Sigmoid colon (tissue), 7 donors: ENCODE results near the gene GARNL3. TPM values are rescaled to one million over a fixed set of nuclear protein-coding genes. Genes with fewer than 3 reads are reported as not detected.

ENCODE experiments used
- DNase-seq: peaks from one replicate; pipeline ENCODE4 v3.0.0-alpha.2; 2019
- H3K27ac ChIP-seq, 4 donors: fragments of 200-600 bp; sonication (generic); one replicate each; pipeline ENCODE4 v1.5.1; 2016 to 2019; ENCODE audit warnings: mild to moderate bottlenecking in 1 of 4
- H3K27me3 ChIP-seq, 3 donors: fragments of 200-600 bp; sonication (generic); one replicate each; pipeline ENCODE4 v1.5.1; 2019; ENCODE audit warnings: mild to moderate bottlenecking in 1 of 3
- H3K36me3 ChIP-seq, 4 donors: fragments of 200-600 bp; sonication (generic); one replicate each; pipeline ENCODE4 v1.5.1; 2016 to 2019
- H3K4me1 ChIP-seq, 4 donors: fragments of 200-600 bp; sonication (generic); one replicate each; pipeline ENCODE4 v1.5.1; 2017 to 2019
- H3K4me3 ChIP-seq, 4 donors: fragments of 200-600 bp; sonication (generic); one replicate each; pipeline ENCODE4 v1.5.1; 2017 to 2019; ENCODE audit warnings: mild to moderate bottlenecking in 2 of 4, moderate library complexity in 1 of 4
- H3K9me3 ChIP-seq, 4 donors: fragments of 200-600 bp in 3 of 4; sonication (generic) in 3 of 4; one replicate each; pipeline versions ENCODE4 v1.5.1 to v1.6.1; 2013 to 2019
- CTCF ChIP-seq, 4 experiments: fragments of 450-650 bp in 3 of 4; fragments of 200-600 bp in 1 of 4; IDR thresholded peaks; one replicate each; pipeline ENCODE4 v1.5.1; 2016 to 2019; ENCODE audit warnings: antibody characterized with exemption in 4 of 4, mild to moderate bottlenecking in 3 of 4, moderate library complexity in 2 of 4
- EP300 ChIP-seq, 4 donors: sonication (generic); formaldehyde crosslinking; IDR thresholded peaks; one replicate each; pipeline ENCODE4 v1.6.1; 2017; ENCODE audit warnings: antibody characterized with exemption in 4 of 4
- POLR2A ChIP-seq, 2 donors: fragments of 450-650 bp; IDR thresholded peaks; one replicate each; pipeline ENCODE4 v1.6.1; 2016; ENCODE audit warnings: antibody characterized with exemption in 2 of 2, mild to moderate bottlenecking in 2 of 2, moderate library complexity in 2 of 2
- POLR2AphosphoS5 ChIP-seq, 4 donors: sonication (generic); formaldehyde crosslinking; IDR thresholded peaks; one replicate each; pipeline ENCODE4 v1.6.1; 2017; ENCODE audit warnings: antibody characterized with exemption in 4 of 4
- WGBS, 2 donors: extraction: QIAGEN DNeasy Blood & Tissue Kit; methylation state at CpG; one replicate each; pipeline ENCODE4 v1.1.7; 2013; 5-methylcytosine and 5-hydroxymethylcytosine counted together
- intact Hi-C: fragments of 100-400 bp; cut with DNase I; formaldehyde crosslinking; loops from one replicate; pipeline ENCODE4 v1.15.1; 2023
- polyA plus RNA-seq, 3 donors: library from polyadenylated mRNA; stranded (reverse); fragments of 200-250 nt; gene quantifications; one replicate each; pipeline ENCODE4 v1.2.3, GENCODE V29; 2013
- total RNA-seq, 4 donors: library from RNA; depleted of rRNA; stranded (reverse); fragments of >200 nt; gene quantifications; one replicate each; pipeline ENCODE4 v1.1.0, GENCODE V29; 2016
- donor health status: healthy with polysubstance abuse.
- donor health status: Bipolar disorder and iron deficiency.
- donor health status: healthy.

The GARNL3 gene
- total and polyA plus RNA-seq, 7 donors, result 0.92 to 28.0 (median 10.2) TPM

GRCh38 chr9:127396808-127397645, 132.5 kb downstream of the GARNL3 start, which contains the start of gene SLC2A8:
Gene SLC2A8, plus strand, starts transcription at chr9:127397169. Its CDS starts 62 bp downstream, at chr9:127397231.
- 1% methylated on average over 87 of the region's 87 CpGs for WGBS, 2 donors
- peak; percentile 100 for DNase-seq
- intact Hi-C loops, result loop anchor here (1.0 to 5.0 kb wide), 3 partner anchors 54 to 172 kb away; partner anchors contain the start of genes LRSAM1 and RPL12
- Histone ChIP-seq H3K36me3 (peaks cover 0 to 24% (median 10%) of the 10 kb centered on the region in 4 donors), H3K27ac (peak within 1 kb of the TSS; percentile 92 to 98 (median 95)), H3K4me1 (peaks cover 0 to 52% (median 29%) of the 10 kb centered on the region in 4 donors), H3K9me3 (no peaks in the 10 kb centered on the region), H3K27me3 (no peaks in the 10 kb centered on the region), H3K4me3 (peak within 1 kb of the TSS; percentile 84 to 97 (median 96))
- TF ChIP-seq EP300 (IDR thresholded peaks at IDR 0.05) (no peak), POLR2A (IDR thresholded peaks at IDR 0.05) (peak; percentile 74 to 80), POLR2AphosphoS5 (IDR thresholded peaks at IDR 0.05) (peak; percentile 94 to 98 (median 98)), CTCF (IDR thresholded peaks at IDR 0.05) (peak in 1 of 4 experiments; percentile 21)

- Histone ChIP-seq H3K27me3 (no peaks in the 10 kb centered on the region), H3K27ac (peak overlapping the region; percentile 92 to 98 (median 95)), H3K9me3 (no peaks in the 10 kb centered on the region), H3K36me3 (peaks cover 0 to 31% (median 10%) of the 10 kb centered on the region in 4 donors), H3K4me3 (peak overlapping the region; percentile 84 to 97 (median 96)), H3K4me1 (peaks cover 0 to 55% (median 36%) of the 10 kb centered on the region in 4 donors)
- no peak for TF ChIP-seq POLR2A (IDR thresholded peaks at IDR 0.05)
- TF ChIP-seq POLR2AphosphoS5 (IDR thresholded peaks at IDR 0.05), result peak in 1 of 4 donors; percentile 11
- TF ChIP-seq CTCF (IDR thresholded peaks at IDR 0.05), result peak in 3 of 4 experiments; percentile 13 to 37 (median 23)
- intact Hi-C loops, result loop anchor here (1.0 to 5.0 kb wide), 3 partner anchors 54 to 173 kb away; partner anchors contain the start of genes LRSAM1 and RPL12
- WGBS, 2 donors, result 1 to 2% methylated on average over 55 of the region's 55 CpGs
- peak; percentile 77 for DNase-seq
These were observed 133.2 kb downstream of the GARNL3 start for GRCh38 chr9:127397646-127398274.

GRCh38 chr9:127398275-127398647, 133.7 kb downstream of the GARNL3 start:
- no peaks in the 10 kb centered on the region for H3K9me3 ChIP-seq
- intact Hi-C loops, result loop anchor here (5.0 kb wide), 1 partner anchor 151 kb away; no protein-coding TSS in a partner anchor
- H3K27ac ChIP-seq, result peak overlapping the region in 3 of 4 donors; percentile 92 to 98 (median 97)
- TF ChIP-seq POLR2AphosphoS5 (IDR thresholded peaks at IDR 0.05) (no peak), CTCF (IDR thresholded peaks at IDR 0.05) (no peak), POLR2A (IDR thresholded peaks at IDR 0.05) (no peak), EP300 (IDR thresholded peaks at IDR 0.05) (no peak)
- H3K36me3 ChIP-seq, result peaks cover 0 to 36% (median 10%) of the 10 kb centered on the region in 4 donors
- peaks cover 0 to 59% (median 39%) of the 10 kb centered on the region in 4 donors for H3K4me1 ChIP-seq
- peak overlapping the region; percentile 84 to 97 (median 96) for H3K4me3 ChIP-seq
- no peak for DNase-seq
- WGBS, 2 donors, result 35 to 42% methylated on average over 5 of the region's 5 CpGs
- no peaks in the 10 kb centered on the region for H3K27me3 ChIP-seq

GRCh38 chr9:127398715-127399400, 134.3 kb downstream of the GARNL3 start:
- WGBS, 2 donors, result 80 to 85% methylated on average over 13 of the region's 13 CpGs
- peaks cover 0 to 59% (median 39%) of the 10 kb centered on the region in 4 donors for H3K4me1 ChIP-seq
- no peaks in the 10 kb centered on the region for H3K9me3 ChIP-seq
- peak overlapping the region in 3 of 4 donors; percentile 92 to 98 (median 97) for H3K27ac ChIP-seq
- peaks cover 0 to 42% (median 13%) of the 10 kb centered on the region in 4 donors for H3K36me3 ChIP-seq
- no peak for TF ChIP-seq POLR2A (IDR thresholded peaks at IDR 0.05)
- TF ChIP-seq EP300 (IDR thresholded peaks at IDR 0.05), result no peak
- TF ChIP-seq POLR2AphosphoS5 (IDR thresholded peaks at IDR 0.05), result no peak
- no peak for TF ChIP-seq CTCF (IDR thresholded peaks at IDR 0.05)
- H3K4me3 ChIP-seq, result peak overlapping the region; percentile 84 to 97 (median 96)
- intact Hi-C loops, result loop anchor here (5.0 kb wide), 1 partner anchor 152 kb away; no protein-coding TSS in a partner anchor
- peak; percentile 54 for DNase-seq
- H3K27me3 ChIP-seq, result no peaks in the 10 kb centered on the region
